Vagina (tissue), 2 donors: Measurements from ENCODE around the gene WDR37. TPM values are rescaled to one million over a fixed set of nuclear protein-coding genes. Genes with fewer than 3 reads are reported as not detected.

Source experiments
- DNase-seq, 2 donors: peaks; one replicate each; pipeline ENCODE4 v3.0.0-alpha.2; 2017; ENCODE audit errors: extremely low spot score in 2 of 2
- H3K27ac ChIP-seq: fragments of 200-600 bp; sonication (generic); one replicate; pipeline ENCODE4 v1.5.1; 2019
- H3K27me3 ChIP-seq: fragments of 200-600 bp; sonication (generic); one replicate; pipeline ENCODE4 v1.5.1; 2019
- H3K36me3 ChIP-seq, 2 donors: fragments of 200-600 bp; sonication (generic); one replicate each; pipeline ENCODE4 v1.5.1; 2017 to 2019
- H3K4me1 ChIP-seq: fragments of 200-600 bp; sonication (generic); one replicate; pipeline ENCODE4 v1.5.1; 2019
- H3K4me3 ChIP-seq, 2 donors: fragments of 200-600 bp; sonication (generic); 1 replicate in 1 of 2; 2 replicates in 1 of 2; pipeline ENCODE4 v1.5.1; 2016 to 2019
- H3K9me3 ChIP-seq: fragments of 200-600 bp; sonication (generic); one replicate; pipeline ENCODE4 v1.5.1; 2019
- CTCF ChIP-seq, 3 experiments: fragments of 450-650 bp in 2 of 3; fragments of 200-600 bp in 1 of 3; sonication (generic) in 1 of 3; IDR thresholded peaks; one replicate each; pipeline ENCODE4 v1.5.1; 2017 to 2019; ENCODE audit warnings: antibody characterized with exemption in 3 of 3, mild to moderate bottlenecking in 2 of 3, moderate library complexity in 2 of 3
- POLR2A ChIP-seq, 2 donors: fragments of 450-650 bp; IDR thresholded peaks; one replicate each; pipeline ENCODE4 v1.6.1; 2017; ENCODE audit warnings: antibody characterized with exemption in 2 of 2, mild to moderate bottlenecking in 2 of 2, moderate library complexity in 2 of 2
- POLR2AphosphoS5 ChIP-seq, 2 donors: sonication (generic); formaldehyde crosslinking; IDR thresholded peaks; one replicate each; pipeline ENCODE4 v1.9.0; 2017; ENCODE audit warnings: antibody characterized with exemption in 2 of 2, mild to moderate bottlenecking in 2 of 2, low read depth in 1 of 2; ENCODE audit not compliant: insufficient read depth in 1 of 2
- intact Hi-C: fragments of 100-400 bp; cut with DNase I; formaldehyde crosslinking; loops from one replicate; pipeline ENCODE4 v1.15.1; 2023
- total RNA-seq: library from RNA; depleted of rRNA; stranded (reverse); fragments of >200 nt; gene quantifications from one replicate; pipeline ENCODE4 v1.2.3, GENCODE V29; 2016

Gene WDR37
- total RNA-seq, 1 donor from 2014 or later: 16.9 TPM

- TF ChIP-seq POLR2A (IDR thresholded peaks at IDR 0.05) (no peak), POLR2AphosphoS5 (IDR thresholded peaks at IDR 0.05; ENCODE audit: insufficient read depth in 1 of 2, low read depth in 1 of 2) (no peak), CTCF (IDR thresholded peaks at IDR 0.05) (no peak)
- DNase-seq: no peak
- Histone ChIP-seq H3K4me1 (no peaks in the 10 kb centered on the region), H3K4me3 (no peak overlapping the region), H3K9me3 (no peaks in the 10 kb centered on the region), H3K27ac (no peak overlapping the region), H3K36me3 (peaks cover 0 to 45% of the 10 kb centered on the region in 2 donors), H3K27me3 (no peaks in the 10 kb centered on the region)
- intact Hi-C loops: no loop called here
These were observed 44.0 kb downstream of the WDR37 start for GRCh38 chr10:1100143-1100542.

GRCh38 chr10:1100691-1101368 is 44.6 kb downstream of the WDR37 start:
- Histone ChIP-seq H3K36me3 (peaks cover 0 to 49% of the 10 kb centered on the region in 2 donors), H3K9me3 (no peaks in the 10 kb centered on the region), H3K4me1 (no peaks in the 10 kb centered on the region), H3K27ac (no peak overlapping the region), H3K27me3 (no peaks in the 10 kb centered on the region), H3K4me3 (no peak overlapping the region)
- intact Hi-C loops: no loop called here
- no peak for TF ChIP-seq CTCF (IDR thresholded peaks at IDR 0.05)
- TF ChIP-seq POLR2AphosphoS5 (IDR thresholded peaks at IDR 0.05; ENCODE audit: insufficient read depth in 1 of 2, low read depth in 1 of 2): no peak
- TF ChIP-seq POLR2A (IDR thresholded peaks at IDR 0.05): no peak
- DNase-seq: no peak

- no peaks in the 10 kb centered on the region for H3K27me3 ChIP-seq
- TF ChIP-seq CTCF (IDR thresholded peaks at IDR 0.05) (no peak), POLR2A (IDR thresholded peaks at IDR 0.05) (no peak)
- H3K4me3 ChIP-seq: no peak overlapping the region
- H3K27ac ChIP-seq: no peak overlapping the region
- no peaks in the 10 kb centered on the region for H3K4me1 ChIP-seq
- H3K9me3 ChIP-seq: no peaks in the 10 kb centered on the region
- H3K36me3 ChIP-seq: peaks cover 0 to 49% of the 10 kb centered on the region in 2 donors
- no peak for DNase-seq
- intact Hi-C loops: no loop called here
These were observed 45.8 kb downstream of the WDR37 start for GRCh38 chr10:1101946-1102345.

GRCh38 chr10:1102416-1102815 is 46.2 kb downstream of the WDR37 start:
- intact Hi-C loops: no loop called here
- peaks cover 0 to 50% of the 10 kb centered on the region in 2 donors for H3K36me3 ChIP-seq
- no peak for TF ChIP-seq CTCF (IDR thresholded peaks at IDR 0.05)
- no peak for TF ChIP-seq POLR2A (IDR thresholded peaks at IDR 0.05)
- no peak for TF ChIP-seq POLR2AphosphoS5 (IDR thresholded peaks at IDR 0.05; ENCODE audit: insufficient read depth in 1 of 2, low read depth in 1 of 2)
- no peak for DNase-seq
- no peak overlapping the region for H3K27ac ChIP-seq
- no peaks in the 10 kb centered on the region for H3K4me1 ChIP-seq
- H3K27me3 ChIP-seq: no peaks in the 10 kb centered on the region
- H3K4me3 ChIP-seq: no peak overlapping the region
- H3K9me3 ChIP-seq: no peaks in the 10 kb centered on the region

GRCh38 chr10:1102831-1103230 is 46.6 kb downstream of the WDR37 start:
- Histone ChIP-seq H3K9me3 (no peaks in the 10 kb centered on the region), H3K27me3 (no peaks in the 10 kb centered on the region), H3K36me3 (peaks cover 0 to 53% of the 10 kb centered on the region in 2 donors), H3K27ac (no peak overlapping the region), H3K4me3 (no peak overlapping the region), H3K4me1 (no peaks in the 10 kb centered on the region)
- no peak for DNase-seq
- TF ChIP-seq CTCF (IDR thresholded peaks at IDR 0.05) (no peak), POLR2A (IDR thresholded peaks at IDR 0.05) (no peak), POLR2AphosphoS5 (IDR thresholded peaks at IDR 0.05; ENCODE audit: insufficient read depth in 1 of 2, low read depth in 1 of 2) (no peak)
- intact Hi-C loops: no loop called here
